SKM-1 treated with dmso at 0.1 percent for 144 hours (cell line): ENCODE results near the gene CDC42.

Source experiments
- DNase-seq: peaks from one replicate; lab custom pipeline; 2025; ENCODE audit not compliant: unreplicated experiment; lab: John Stamatoyannopoulos, UW

CDC42 gene

DNA sequence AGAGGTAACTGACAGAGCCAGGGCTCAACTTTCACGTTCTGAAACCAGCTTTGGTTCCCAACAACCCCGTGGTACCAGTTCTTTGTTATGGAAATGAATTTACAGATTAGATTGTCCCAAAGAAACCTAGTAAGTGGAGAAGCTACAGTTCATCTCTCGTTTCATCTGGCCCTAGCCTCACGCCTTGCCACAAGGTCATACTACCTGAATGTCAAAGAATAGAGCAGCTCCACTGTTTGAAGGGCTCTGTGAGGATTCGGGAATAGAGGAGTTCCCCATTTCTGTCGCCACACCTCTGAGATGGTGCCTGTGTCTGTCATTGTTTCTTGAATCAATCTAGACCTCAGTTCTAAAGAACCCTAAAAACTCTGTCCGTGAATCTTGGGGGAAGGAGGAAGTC lies 15.0 kb upstream of the CDC42 start:
- no peak for DNase-seq

DNA sequence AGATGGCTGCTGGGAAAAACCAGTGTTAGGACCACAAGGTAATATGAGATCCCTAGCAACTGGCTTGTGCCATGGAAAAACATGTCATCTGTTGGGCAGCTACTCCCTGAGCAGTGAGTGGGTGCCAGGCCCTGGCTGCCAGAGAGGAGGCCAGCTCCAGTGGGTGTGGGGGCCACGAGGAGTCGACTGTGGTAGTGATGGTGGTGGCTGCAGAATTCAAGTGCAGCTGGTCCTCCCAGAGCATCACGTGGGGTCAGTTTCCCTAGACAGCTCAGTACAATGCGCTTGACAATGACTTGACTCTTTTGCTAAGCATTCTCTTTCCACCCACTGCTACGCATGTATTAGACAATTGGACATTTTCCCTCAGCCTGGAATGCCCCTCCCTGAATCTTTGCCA lies 14.5 kb upstream of the CDC42 start:
- no peak for DNase-seq

DNA sequence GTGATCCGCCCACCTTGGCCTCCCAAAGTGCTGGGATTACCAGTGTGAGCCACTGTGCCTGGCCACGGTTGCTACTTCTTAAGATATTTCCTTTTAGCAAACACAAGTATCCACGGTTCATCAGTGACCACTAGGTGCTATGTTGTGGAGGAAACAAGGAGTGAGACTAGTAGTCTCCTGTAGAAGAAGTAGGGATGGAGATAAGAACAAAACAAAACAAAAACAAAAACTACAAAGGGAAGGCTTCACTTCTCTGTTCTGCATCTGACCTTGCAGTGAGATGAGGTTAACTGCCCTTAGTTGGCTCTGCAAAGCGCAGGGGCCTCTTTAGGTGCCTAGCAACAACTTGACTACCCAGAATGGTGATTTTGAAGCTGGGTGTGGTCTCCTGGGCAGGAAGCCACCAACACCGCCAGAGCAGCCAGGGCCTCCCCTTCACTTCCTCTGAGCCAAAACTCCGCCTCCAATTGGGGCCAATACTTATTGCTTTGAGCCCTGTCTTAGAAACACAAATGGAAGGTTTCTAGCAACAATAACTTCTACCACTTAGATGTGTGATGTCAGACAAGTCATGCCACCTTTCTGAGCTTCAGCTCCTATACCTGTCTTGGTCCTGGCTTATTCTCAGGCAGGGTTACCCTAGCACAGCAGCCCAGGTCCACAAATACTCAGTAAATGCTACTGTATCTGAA lies 12.8 kb upstream of the CDC42 start:
- peak; percentile 99 for DNase-seq

DNA sequence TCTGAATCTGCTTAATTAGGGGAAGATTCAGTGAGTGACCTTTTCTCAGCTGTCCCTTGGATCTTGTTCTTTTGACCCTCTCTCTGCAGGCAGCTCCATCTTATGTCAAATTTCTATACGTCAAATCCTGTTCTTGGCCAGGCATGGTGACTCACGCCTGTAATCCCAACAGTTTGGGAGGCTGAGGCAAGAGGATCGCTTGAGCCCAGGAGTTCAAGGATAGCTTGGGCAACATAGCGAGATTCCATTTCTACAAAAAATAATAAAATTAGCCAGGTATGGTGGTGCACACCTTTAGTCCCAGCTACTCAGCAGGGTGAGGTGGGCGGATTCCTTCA lies 12.3 kb upstream of the CDC42 start:
- no peak for DNase-seq

DNA sequence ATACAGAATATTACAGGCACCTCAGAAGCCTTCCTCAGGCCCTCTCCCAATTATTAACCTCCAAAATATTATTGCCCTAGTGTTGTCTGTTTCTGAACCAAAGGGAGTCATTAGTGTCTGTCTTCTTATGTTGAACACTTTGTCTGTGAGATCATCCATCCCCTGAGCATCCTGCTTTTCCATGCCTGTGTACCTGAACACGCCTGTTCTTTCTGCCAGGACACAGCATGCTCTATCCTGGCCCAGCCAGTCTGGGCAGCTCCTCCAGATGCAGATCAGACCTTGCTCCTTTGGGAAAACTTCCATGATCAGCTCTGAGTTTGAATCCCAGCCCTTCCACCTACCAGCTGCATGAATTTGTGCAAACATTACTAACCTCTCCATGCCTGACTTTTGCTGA lies 11.0 kb upstream of the CDC42 start:
- no peak for DNase-seq

DNA sequence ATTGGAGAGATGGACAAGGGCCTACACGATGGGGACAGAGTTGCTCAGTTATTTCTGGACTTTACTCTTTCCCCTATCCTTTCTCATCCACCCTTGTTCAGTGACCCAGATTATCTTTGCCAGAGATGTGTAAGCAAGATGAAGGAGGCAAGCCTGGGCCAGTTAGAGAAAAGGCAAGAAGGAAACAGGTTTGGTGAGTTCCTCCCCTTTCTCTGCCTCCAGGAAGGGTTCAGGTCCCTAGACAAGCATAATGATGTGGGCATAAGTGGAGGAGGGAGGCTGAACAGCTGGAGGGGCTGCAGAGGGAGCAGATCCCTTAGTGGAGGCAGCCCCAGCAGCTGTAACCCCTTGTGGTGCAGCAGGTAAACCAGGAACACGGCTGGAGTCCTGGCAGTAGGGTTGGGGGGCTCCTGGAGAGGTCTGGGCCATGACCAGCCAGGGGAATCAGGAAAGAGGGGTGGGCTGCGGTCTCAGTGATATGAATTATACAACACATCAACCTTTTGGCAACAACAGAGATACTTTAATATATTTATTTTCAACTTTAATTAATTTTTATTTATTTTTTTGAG lies 9.2 kb upstream of the CDC42 start:
- no peak for DNase-seq

DNA sequence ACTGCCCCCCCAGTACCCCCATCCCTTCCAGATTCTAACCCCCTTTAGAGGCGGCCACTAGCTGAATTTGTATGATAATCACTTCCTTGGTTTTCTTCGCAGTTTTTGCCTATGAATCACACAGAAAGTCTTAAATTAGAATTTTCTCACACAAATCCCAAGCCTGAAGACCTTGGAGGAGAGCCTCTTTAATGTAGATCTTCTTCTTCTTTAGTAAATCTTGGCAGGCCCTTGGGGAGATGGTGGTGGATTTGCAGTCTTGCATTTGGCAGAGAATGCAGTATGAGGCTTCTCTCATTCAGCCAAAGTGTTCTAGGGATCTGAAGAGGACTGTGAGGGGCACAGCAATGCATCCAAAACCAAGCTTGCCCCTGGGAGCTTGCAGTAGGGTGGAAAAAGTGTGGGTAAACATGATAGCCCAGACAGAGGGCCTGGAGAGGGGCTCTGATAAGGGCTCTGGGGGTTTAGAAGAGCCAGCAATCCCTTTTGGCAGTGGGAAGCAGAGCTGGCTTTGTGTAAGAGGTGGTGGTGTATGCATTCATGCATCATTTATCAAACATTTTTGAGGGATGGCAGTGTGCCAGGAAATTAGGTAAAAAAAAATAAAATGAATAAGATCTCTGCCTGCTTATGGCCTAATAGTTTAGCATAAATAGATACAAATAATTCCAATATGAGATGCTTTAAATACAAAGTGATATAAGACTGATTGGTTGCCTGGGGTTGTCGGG lies 7.7 kb upstream of the CDC42 start:
- no peak for DNase-seq

DNA sequence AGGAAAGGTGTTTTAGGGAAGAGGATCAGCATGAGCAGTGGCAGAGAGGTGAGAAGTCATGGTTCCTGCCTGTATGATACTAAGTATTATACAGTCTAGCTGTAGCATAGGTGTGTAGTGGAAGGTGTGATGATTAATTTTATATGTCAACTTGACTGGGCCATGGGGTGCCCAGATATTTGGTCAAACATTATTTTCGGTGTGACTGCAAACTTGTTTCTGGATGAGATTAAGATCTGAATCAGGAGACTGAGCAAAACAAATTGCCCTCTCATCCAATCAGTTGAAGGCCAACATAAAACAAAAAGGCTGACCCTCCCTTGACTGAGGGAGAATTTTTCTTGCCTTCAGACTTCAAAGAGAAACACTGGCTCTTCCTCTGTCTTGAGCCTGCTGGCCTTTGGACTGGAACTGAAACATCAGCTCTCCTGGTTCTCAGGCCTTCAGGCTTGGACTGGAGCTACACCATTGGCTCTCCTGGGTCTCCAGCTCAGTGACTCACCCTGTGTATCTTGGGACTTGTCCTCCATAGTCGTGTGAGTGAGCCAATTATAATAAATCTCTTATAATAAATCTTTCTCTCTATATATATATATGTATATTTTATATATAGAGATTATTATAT lies 6.8 kb upstream of the CDC42 start:
- DNase-seq, result no peak

DNA sequence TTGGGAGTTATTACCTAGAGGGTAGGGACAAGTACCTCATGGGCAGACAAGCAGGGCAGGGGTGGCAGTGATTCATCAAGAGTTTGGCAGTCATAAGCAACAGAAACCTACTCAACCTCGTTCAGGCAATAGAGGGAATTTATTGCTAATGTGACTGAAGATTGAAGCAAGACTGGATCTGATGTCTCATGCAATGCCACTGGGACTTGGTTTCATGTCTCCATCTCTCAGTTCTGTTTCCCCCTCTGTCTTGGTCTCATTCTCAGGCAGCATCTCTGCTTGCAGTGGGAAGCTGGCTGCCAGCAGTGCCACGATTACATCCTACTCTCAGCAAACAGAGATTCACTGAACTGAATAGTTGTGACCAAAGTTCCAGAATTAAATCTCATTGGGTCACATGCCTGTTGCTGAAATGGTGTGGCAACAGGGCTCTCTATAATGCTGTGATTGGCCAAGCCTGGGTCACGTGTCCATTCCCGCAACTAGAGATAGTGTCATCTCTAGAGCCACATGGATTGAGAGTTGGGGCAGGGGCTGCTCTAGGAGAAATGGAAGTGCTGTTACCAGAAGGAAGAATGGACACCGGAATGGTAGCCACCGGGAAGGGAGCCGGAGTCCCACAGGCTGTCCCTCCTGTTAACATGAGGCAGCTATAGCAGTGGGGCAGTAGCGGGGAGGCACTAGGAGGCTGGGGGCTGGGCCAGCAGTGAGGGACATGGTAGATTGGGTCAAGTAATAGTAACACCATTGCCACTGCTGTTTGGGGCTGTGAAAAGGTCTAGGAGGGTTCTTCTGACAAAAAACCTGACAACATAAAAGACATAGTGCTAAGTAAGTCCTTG lies 3.9 kb upstream of the CDC42 start:
- DNase-seq, result no peak

DNA sequence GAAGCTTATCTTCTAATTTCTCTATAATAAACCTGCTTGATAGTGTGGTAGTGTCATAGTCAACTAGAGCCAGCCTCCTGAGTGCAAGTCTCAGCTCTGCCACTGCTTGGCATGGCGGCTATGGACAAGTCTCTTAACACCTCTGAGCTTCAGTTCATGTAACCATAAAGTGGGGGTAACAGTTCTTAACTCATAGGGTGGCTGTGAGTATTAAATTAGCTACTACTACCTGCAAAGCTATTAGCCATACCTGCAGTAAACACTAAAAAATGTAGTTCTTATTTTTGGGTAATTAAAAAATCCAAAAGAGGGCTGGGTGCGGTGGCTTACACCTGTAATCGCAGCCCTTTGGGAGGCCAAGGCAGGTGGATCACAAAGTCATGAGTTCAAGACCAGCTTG lies 2.2 kb upstream of the CDC42 start:
- no peak for DNase-seq

DNA sequence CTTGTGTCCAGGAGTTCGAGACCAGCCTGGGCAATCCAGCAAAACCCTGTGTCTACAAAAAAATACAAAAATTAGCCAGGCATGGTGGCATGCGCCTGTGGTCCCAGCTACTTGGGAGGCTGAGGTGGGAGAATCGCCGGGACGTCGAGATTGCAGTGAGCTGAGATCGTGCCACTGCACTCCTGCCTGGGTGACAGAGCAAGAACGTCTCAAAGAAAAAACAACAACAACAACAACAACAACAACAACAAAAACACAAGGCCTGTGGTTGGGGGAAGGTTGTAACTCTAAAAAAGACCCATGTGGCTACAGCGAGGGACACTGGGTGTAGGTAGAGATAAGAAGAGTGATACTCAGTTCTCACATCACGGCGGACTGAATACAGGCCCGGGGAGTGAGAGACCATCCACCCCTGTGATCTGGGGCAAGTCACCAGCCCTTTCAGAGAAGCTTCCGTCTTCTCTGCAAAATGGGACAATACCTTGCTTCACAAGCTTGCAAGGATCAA lies 848 bp upstream of the CDC42 start:
- no peak for DNase-seq

DNA sequence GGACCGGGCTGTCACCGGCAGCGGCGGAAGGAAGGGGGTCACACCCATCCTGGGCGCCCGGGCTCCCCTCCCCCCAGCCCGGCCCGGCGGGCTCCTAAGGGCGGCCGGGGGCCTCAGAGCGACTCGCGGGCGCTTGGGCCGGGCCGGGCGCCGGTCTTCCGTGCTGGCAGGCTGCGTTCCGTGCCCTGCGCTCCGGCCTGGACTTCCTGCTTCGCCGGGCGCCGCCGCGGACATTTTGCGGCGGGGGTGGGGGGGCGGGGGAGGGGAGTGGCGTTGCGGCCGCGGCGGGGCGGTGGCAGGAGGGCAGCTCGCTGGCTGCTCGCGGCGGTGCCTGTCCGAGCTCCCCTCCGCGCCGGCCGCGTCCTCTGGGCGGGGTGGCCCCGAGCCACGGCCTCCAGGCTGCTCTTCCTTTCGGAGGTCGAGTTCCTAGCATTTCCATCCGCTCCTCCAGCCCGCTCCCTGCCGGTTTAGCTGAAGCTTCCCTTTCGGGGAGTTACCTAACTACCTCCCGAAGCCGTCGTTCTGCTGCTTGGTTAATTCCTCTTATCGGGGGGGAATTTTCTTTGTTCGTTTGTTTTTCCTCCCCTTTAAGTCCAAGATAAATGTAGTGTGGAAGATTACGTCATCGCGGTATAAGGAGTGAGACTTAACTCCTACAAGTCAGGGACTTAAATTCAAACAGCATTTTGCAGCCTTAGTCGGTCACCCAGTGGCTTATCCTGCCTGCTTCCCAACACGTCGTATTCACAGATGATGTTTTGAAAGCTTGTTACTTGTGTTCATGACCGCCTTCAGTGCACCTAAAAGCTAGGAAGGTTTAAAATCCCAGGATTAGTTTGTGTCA lies 730 bp downstream of the CDC42 start:
- DNase-seq, result peak; percentile 65

DNA sequence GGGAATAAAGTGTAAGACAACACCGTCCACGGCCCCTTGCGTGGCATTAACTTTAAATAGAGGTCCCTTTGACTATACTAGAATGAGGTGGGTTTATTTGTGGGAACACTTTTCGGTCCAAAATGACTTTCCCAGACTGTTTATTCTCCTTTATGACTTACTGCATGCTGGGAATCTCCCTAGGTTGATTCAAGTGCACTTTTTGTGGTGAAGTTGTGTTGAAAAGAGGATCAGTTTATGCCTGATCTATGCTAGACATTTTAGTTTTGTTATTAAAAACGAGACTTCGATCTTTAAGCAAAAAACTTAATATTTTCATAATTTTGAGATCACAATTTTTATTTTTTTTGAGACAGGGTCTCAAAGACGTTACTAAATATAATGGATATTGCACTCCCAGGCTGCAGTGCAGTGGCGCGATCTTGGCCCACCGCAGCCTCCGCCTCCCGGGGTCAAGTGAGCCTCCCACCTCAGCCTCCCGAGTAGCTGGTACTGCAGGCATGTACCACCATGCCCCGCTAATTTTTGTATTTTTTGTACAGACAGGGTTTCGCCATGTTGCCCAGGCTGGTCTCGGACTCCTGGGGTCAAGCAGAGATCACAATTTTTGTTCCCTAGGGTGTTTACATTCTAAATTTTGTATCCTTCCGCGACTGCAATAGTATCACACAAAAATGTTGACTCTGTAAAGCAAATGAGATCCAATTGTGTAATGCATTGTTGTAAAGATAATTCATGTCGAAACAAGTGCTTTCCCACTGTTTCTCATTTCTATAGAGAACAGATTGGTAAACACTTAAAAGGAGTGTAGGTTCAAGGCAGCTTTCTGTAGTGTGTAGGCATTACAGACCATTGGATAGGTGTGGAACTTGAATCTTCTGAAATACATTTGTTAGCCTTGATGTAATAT lies 1.6 kb downstream of the CDC42 start:
- DNase-seq, result no peak

DNA sequence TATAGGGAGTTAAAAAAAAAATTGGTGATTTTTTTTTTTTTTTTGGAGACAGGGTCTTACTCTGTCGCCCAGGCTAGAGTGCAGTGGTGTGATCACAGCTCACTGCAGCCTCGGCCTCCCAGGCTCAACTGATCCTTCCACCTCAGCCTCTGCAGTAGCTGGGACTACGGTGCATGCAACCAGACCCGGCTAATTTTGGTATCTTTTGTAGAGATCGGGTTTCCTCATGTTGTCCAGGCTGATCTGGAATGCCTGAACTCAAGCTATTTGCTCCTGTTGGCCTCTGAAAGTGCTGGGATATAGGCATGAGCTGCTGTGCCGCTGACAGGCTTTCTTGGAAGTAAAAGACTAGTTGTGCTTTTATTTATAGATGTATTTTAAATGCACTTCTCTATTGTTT lies 3.0 kb downstream of the CDC42 start:
- no peak for DNase-seq

DNA sequence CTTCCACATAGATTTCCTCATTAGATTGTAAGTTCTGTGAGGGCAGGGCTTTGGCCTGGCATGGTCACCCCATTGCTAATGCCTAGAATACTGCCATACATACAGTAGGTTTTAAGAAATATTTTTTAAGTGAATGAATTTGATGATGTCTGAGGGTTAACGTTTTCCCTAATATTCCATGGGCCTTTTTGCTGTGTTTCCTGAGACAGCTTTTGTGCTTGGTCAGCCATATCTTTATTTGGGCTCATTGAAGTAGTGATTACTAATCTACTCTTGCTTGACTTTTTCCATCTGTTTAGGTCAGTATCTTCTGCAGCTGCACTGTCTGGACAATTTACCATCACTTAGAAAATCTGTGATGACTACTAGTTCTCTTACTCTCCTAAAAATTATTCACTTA lies 3.5 kb downstream of the CDC42 start:
- no peak for DNase-seq

DNA sequence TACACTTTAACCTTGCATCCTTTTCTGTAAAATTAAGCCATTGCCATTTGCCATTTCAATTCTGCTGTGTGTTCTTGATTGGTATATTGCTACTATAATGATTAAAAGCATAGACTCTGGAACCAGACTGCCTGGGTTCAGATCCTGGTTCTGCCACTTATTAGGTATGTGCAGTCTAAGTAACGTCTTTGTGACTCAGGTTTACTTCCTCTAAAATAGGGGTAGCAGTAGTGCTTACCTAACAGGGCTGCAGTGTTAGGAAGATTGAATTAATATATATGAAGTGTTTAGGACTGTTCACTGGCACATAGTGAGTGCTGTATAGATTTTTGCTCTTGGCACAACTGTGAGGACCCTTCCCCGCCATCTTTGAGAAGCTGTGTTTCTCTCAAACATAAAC lies 4.4 kb downstream of the CDC42 start:
- DNase-seq, result no peak

DNA sequence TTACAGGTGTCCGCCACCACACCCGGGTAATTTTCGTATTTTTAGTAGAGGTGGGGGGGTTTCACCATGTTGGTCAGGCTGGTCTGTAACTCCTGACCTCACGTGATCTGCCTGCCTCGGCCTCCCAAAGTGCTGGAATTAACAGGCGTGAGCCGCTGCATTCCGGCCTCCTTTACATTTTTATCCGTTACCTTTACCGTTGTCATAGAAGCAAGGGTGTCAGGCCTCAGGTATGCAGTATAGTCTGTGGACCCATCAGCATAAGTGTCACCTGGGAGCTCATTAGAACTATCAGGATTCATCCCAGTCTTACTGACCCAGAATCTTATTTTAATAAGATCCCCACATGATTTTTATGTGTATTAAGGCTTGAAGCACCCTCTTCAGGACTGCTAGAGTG lies 5.4 kb downstream of the CDC42 start:
- DNase-seq, result no peak

DNA sequence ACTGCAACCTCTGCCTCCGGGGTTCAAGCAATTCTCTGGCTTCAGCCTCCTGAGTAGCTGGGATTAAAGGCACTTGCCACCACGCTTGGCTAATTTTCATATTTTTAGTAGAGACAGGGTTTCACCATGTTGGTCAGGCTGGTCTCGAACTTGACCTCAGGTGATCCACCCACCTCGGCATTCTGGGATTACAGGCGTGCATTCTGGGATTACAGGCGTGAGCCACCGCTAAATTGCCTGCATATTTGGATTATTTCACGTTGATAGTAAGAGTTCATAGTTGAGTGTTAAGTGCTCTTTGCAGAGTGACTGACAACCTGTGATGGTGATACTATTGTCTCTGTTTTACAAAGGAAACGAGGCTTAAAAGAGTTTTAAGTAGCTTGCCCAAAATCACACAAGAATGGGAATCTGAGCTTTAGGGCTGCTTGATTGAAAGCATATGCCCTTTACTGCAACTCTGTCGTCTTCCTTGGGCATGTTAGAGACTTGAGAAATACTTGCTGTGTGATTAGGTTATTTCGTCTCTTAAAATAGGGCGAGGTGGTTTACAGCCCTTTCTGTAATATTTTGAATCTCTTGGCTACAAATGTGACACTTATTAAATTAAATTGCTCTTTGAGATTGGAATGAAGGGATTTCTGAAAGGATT lies 12.4 kb downstream of the CDC42 start:
- no peak for DNase-seq

DNA sequence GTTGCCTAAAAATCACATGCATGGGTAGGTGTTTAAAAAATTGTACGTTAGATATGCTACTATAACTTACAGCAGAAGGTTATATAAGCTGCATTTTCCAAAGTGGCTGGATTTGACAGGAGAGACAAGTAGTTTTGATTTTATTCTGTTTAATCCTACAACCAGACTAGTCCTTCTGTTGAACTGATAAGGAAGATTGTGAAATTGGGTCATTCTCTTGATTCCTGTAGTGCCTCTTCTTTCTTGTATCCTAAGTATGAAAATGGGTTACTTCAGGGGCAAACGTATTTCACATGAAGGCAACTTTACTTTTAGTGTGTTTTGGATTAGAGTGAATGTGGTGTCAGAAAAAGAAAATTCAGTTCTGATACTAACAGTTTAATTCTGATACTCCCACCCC lies 19.0 kb downstream of the CDC42 start:
- DNase-seq, result no peak
